Epithelial cell of proximal tubule (primary cell): ENCODE data around the gene LRMDA. TPM values are rescaled to one million over a fixed set of nuclear protein-coding genes. Genes with fewer than 3 reads are reported as not detected.

Experiments used
- DNase-seq: peaks from one replicate; pipeline ENCODE4 v3.0.0-alpha.2; 2011; ENCODE audit warnings: low read depth
- H3K4me3 ChIP-seq: 2 replicates; pipeline ENCODE4 v1.5.1; 2011; ENCODE audit warnings: low read depth, mild to moderate bottlenecking, low read length
- total RNA-seq: library from RNA; depleted of rRNA; stranded (reverse); fragments of >200 nt; gene quantifications from 2 replicates; pipeline ENCODE4 v1.2.3, GENCODE V29; 2015
- TF ChIP-seq, protein P1 (sequence below): conservative IDR thresholded peaks from 2 replicates; pipeline ENCODE4 v1.5.1; 2012; ENCODE audit warnings: low read depth, mild to moderate bottlenecking, low read length

The LRMDA gene
- total RNA-seq, 1 donor from 2014 or later, result 0.75 TPM

DNA sequence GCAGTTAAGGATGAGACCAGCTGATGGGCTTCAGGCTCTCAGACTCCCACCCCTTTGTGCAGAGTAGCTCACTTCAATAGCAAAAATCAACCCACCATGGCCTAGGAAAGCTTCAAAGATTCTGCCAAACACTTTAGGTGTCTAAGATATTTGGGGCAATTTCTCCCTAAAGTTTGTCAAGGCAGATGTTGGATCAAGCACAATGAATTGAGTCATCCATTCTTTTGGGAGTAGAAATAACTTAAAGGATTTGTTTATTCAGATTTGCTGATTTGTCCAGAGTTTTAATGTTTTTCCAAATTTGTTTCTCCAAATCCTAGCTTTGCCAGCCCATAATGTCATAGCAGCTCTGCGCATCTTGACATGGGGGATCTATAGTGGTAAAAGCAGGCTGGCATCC is 855.1 kb downstream of the LRMDA start:
- TF ChIP-seq, protein P1, sequence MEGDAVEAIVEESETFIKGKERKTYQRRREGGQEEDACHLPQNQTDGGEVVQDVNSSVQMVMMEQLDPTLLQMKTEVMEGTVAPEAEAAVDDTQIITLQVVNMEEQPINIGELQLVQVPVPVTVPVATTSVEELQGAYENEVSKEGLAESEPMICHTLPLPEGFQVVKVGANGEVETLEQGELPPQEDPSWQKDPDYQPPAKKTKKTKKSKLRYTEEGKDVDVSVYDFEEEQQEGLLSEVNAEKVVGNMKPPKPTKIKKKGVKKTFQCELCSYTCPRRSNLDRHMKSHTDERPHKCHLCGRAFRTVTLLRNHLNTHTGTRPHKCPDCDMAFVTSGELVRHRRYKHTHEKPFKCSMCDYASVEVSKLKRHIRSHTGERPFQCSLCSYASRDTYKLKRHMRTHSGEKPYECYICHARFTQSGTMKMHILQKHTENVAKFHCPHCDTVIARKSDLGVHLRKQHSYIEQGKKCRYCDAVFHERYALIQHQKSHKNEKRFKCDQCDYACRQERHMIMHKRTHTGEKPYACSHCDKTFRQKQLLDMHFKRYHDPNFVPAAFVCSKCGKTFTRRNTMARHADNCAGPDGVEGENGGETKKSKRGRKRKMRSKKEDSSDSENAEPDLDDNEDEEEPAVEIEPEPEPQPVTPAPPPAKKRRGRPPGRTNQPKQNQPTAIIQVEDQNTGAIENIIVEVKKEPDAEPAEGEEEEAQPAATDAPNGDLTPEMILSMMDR, result no peak

DNA sequence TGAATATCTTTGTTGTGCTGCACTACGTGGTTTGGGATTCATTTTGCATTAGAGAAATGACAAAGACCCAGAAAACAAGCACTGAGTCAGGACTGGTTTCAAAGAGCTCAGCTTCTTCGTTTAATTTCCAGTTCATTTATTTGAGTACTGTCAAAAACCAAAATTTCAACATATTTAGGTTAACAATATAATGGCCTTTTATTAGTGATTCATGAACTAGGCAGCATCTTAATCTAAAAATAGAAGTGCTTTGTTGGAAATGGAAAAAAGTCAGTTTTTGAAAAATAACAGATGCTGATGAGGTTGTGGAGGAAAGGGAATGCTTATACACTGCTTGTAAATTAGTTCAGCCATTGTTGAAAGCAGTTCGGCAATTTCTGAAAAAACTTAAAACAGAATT is 856.4 kb downstream of the LRMDA start:
- H3K4me3 ChIP-seq, result no peak overlapping the region
- TF ChIP-seq, protein P1, result no peak
- DNase-seq, result no peak

More for the DNA sequence above, 855.1 kb downstream of the LRMDA start:
- H3K4me3 ChIP-seq, result no peak overlapping the region
- no peak for DNase-seq

DNA sequence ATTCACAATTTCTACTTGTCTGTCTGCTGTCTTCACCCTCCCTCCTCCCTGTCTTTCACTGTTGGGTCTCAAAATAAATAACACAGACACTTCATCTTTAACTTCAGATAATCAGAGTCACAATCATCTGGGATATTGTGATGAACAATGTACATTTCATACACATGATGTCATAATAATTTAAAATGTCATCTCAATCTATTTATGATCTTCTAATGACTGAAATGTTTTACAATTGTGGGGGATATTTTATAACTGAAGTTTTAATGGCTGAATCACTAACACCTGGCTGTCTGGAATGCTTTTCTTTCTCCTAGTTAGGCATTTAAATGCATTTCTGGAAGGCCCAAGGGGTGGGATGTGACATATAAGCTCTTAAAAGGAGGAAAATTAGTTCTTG is 859.8 kb downstream of the LRMDA start:
- no peak overlapping the region for H3K4me3 ChIP-seq
- DNase-seq, result no peak
- TF ChIP-seq, protein P1, result no peak

DNA sequence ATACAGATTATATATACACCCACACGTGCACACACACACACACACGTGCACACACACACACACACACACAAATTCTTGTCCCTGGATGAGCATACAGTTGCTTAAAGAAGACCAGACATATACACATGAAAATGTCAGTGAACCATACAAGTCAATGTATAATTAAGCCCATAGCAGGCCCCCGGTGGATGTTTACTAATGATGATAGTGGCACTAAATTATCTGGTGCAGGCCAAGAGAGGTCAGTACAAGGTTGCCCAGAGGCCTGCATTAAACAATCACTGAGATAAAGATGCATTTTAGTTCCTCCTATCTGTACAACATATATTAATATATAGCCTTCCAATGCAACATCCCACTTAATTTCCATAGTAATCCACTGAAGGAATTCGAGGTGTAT is 860.5 kb downstream of the LRMDA start:
- TF ChIP-seq, protein P1, result no peak
- H3K4me3 ChIP-seq, result no peak overlapping the region
- no peak for DNase-seq

DNA sequence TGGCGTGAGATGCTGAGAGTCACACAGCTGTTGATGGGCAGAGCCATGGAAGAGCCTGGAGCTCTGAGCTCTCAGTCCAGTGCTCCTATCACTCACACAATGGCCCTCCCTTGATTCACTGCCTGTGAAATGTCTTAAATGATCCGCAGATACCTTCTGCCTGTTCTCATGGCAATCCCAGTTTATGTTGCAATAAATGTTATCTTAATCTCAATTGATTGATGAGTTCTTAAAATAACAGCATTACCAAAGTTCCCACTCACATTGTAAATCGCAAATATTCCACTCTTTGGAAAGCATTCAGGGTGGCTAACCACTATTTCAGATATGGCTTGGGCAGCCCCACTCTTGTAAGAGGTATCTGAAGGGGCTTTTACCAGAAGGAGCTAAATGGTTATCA is 865.5 kb downstream of the LRMDA start:
- TF ChIP-seq, protein P1, result no peak
- H3K4me3 ChIP-seq, result no peak overlapping the region
- DNase-seq, result no peak

DNA sequence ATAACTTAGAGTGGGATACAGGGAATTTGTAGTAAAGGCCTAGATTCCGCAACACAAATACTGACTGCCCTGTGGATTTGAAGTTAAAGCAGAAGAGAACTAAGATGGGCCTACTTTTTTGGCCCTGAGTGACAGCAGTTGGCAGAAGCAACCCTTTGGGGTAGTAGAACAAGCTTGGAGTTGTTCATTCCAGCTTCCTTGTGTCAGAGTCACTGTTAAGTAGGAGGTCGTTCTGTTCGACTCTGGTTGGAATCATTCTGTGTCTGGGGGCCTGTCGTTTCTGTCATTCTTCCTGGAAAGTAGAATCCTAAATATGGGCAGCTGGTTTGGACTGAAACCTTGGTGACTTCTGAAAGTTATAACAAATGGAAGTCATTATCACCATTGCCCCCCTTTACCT is 865.9 kb downstream of the LRMDA start:
- DNase-seq, result no peak
- no peak overlapping the region for H3K4me3 ChIP-seq
- TF ChIP-seq, protein P1, result no peak

DNA sequence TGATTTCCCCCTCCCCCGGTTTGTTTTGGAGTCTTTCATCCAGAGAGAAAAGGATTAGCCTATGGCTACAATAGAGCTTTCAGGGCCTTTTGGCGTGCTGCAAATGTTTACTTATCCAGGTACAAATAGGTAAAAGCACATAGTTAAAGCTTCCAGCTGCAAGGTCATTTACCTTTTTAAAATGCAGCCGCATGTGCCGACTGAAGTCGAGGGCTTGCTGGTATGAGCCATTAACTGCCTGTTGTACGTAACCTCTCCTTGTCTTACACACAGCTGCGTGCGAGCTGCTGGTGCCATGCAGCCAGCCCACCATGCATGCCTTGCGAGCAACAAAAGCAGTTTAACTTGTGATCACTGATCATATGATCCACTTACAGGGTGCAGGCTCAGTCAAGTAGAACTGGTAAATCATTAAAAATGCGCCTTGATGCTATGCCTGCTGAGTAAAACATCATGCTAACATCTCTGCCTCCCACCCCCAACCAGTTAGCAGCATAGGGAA is 866.4 kb downstream of the LRMDA start:
- peak; percentile 99 for DNase-seq
- no peak overlapping the region for H3K4me3 ChIP-seq
- TF ChIP-seq, protein P1, result no peak
